A673 (cell line): ENCODE measurements around the gene AMOTL1. TPM values are rescaled to one million over a fixed set of nuclear protein-coding genes. Genes with fewer than 3 reads are reported as not detected.
"Not testable (repeated sequence)": the region's sequence is repeated elsewhere in the genome, so short reads cannot be mapped to it uniquely, and the experiment has no call there.

Experiments used
- BruUV-seq: library from RNA; stranded (reverse); fragments of 400-500 nt; replicated peaks from 2 replicates; lab custom pipeline; 2021; lab: Mats Ljungman, UMichigan
- CTCF ChIA-PET: fragments of 300-600 bp; sonication (Branson Sonifier 250); formaldehyde crosslinking; loops from one replicate; lab custom pipeline; 2022; ENCODE audit warnings: antibody characterized with exemption; lab: Charles Lee
- POLR2A ChIA-PET: fragments of 300-600 bp; sonication (Branson Sonifier 250); formaldehyde crosslinking; loops from one replicate; lab custom pipeline; 2022; ENCODE audit warnings: antibody characterized with exemption; ENCODE audit not compliant: low non-redundant PET; lab: Charles Lee
- DNase-seq: peaks from one replicate; pipeline ENCODE4 v3.0.0-alpha.2; 2015; ENCODE audit warnings: low spot score
- H3K27ac ChIP-seq: fragments of 200-600 bp; sonication (generic); 2 replicates; pipeline ENCODE4 v1.5.1; 2016; ENCODE audit warnings: mixed run types, low read depth, mild to moderate bottlenecking, mixed read lengths, antibody characterized with exemption, low read length; ENCODE audit not compliant: poor library complexity, severe bottlenecking
- H3K27me3 ChIP-seq: fragments of 200-600 bp; sonication (generic); replicated peaks from 2 replicates; pipeline ENCODE4 v1.6.1; 2017; ENCODE audit warnings: mixed run types, low read depth, mild to moderate bottlenecking, mixed read lengths, antibody characterized with exemption, low read length; ENCODE audit not compliant: insufficient read depth, poor library complexity
- H3K36me3 ChIP-seq: fragments of 200-600 bp; sonication (generic); 2 replicates; pipeline ENCODE4 v1.6.1; 2016; ENCODE audit warnings: mixed run types, mild to moderate bottlenecking, mixed read lengths, antibody characterized with exemption, low read length; ENCODE audit not compliant: insufficient read depth, poor library complexity, severe bottlenecking
- H3K4me1 ChIP-seq: fragments of 200-600 bp; sonication (generic); 2 replicates; pipeline ENCODE4 v1.6.1; 2017; ENCODE audit warnings: mixed run types, mild to moderate bottlenecking, mixed read lengths, antibody characterized with exemption, low read length; ENCODE audit not compliant: insufficient read depth, poor library complexity, severe bottlenecking
- H3K4me3 ChIP-seq: fragments of 200-600 bp; sonication (generic); 2 replicates; pipeline ENCODE4 v1.5.1; 2016; ENCODE audit warnings: low read depth, mixed run types, mild to moderate bottlenecking, mixed read lengths, low read length; ENCODE audit not compliant: poor library complexity, severe bottlenecking
- H3K9me3 ChIP-seq: fragments of 200-600 bp; sonication (generic); 2 replicates; pipeline ENCODE4 v1.6.1; 2016; ENCODE audit warnings: mixed run types, low read depth, mild to moderate bottlenecking, mixed read lengths, antibody characterized with exemption, low read length; ENCODE audit not compliant: poor library complexity, severe bottlenecking
- CTCF ChIP-seq: fragments of 300-800, 200-600 bp; sonication (generic); conservative IDR thresholded peaks from 2 replicates; pipeline ENCODE4 v1.5.1; 2017; ENCODE audit warnings: low read depth, mild to moderate bottlenecking, antibody characterized with exemption, low read length, moderate library complexity, mixed read lengths
- EZH2 ChIP-seq: fragments of 200-600 bp; sonication (generic); IDR thresholded peaks from 2 replicates; pipeline ENCODE4 v1.6.1; 2017; ENCODE audit warnings: borderline replicate concordance, low read depth, mild to moderate bottlenecking, mixed read lengths, antibody characterized with exemption, low read length; ENCODE audit not compliant: poor library complexity, severe bottlenecking
- intact Hi-C: fragments of 100-400 bp; cut with micrococcal nuclease; formaldehyde crosslinking; loops from one replicate; pipeline ENCODE4 v1.10.0; 2022; ENCODE audit not compliant: unreplicated experiment
- total RNA-seq: library from RNA; stranded (reverse); gene quantifications from 2 replicates; pipeline ENCODE4 v1.2.3, GENCODE V29; 2021

Gene AMOTL1
- total RNA-seq, 1 experiment from 2014 or later, result 68.5 TPM

- Histone ChIP-seq H3K9me3 (peaks cover 1% of the 10 kb centered on the region), H3K27me3 (no peaks in the 10 kb centered on the region), H3K4me1 (no peaks in the 10 kb centered on the region), H3K36me3 (peaks cover 12% of the 10 kb centered on the region), H3K4me3 (no peak overlapping the region), H3K27ac (no peak overlapping the region)
- no peak for DNase-seq
- CTCF ChIA-PET, result no interaction called here
- TF ChIP-seq EZH2 (no peak), CTCF (no peak)
- POLR2A ChIA-PET, result no interaction called here
- BruUV-seq, result no TSS peak
- intact Hi-C loops, result no loop called here
Measured at GRCh38 chr11:94809251-94809650, 41.1 kb downstream of the AMOTL1 start.

GRCh38 chr11:94812724-94813720 lies 44.9 kb downstream of the AMOTL1 start:
- H3K27ac ChIP-seq, CTCF ChIA-PET, H3K4me3 ChIP-seq, BruUV-seq, H3K27me3 ChIP-seq, POLR2A ChIA-PET, intact Hi-C loops, DNase-seq, H3K4me1 ChIP-seq: not testable (repeated sequence)
- H3K9me3 ChIP-seq, result peaks cover 35% of the 10 kb centered on the region
- H3K36me3 ChIP-seq, result peaks cover 41% of the 10 kb centered on the region

GRCh38 chr11:94814272-94814976 lies 46.3 kb downstream of the AMOTL1 start:
- Histone ChIP-seq H3K9me3 (peaks cover 35% of the 10 kb centered on the region), H3K36me3 (peaks cover 50% of the 10 kb centered on the region), H3K27ac (no peak overlapping the region), H3K4me3 (no peak overlapping the region), H3K27me3 (no peaks in the 10 kb centered on the region), H3K4me1 (no peaks in the 10 kb centered on the region)
- BruUV-seq, result no TSS peak
- TF ChIP-seq CTCF (no peak), EZH2 (no peak)
- intact Hi-C loops, result no loop called here
- ChIA-PET POLR2A (no interaction called here), CTCF (no interaction called here)
- no peak for DNase-seq
